T-helper 1 cell treated with Interleukin-12 subunit alpha and Interleukin-12 subunit beta and Interleukin-4 antibody, amounts not matched to agents 30 ng/mL and 1 ng/mL, for 36 hours (primary cell): ENCODE measurements around the gene PADI4. TPM values are rescaled to one million over a fixed set of nuclear protein-coding genes. Genes with fewer than 3 reads are reported as not detected.

Experiments used
- intact Hi-C: fragments of 100-400 bp; cut with micrococcal nuclease; formaldehyde crosslinking; loops from one replicate; pipeline ENCODE4 v1.15.1; 2024
- total RNA-seq: library from RNA; stranded (reverse); gene quantifications from 2 replicates; pipeline ENCODE4 v1.2.3, GENCODE V29; 2022

PADI4 gene, protein sequence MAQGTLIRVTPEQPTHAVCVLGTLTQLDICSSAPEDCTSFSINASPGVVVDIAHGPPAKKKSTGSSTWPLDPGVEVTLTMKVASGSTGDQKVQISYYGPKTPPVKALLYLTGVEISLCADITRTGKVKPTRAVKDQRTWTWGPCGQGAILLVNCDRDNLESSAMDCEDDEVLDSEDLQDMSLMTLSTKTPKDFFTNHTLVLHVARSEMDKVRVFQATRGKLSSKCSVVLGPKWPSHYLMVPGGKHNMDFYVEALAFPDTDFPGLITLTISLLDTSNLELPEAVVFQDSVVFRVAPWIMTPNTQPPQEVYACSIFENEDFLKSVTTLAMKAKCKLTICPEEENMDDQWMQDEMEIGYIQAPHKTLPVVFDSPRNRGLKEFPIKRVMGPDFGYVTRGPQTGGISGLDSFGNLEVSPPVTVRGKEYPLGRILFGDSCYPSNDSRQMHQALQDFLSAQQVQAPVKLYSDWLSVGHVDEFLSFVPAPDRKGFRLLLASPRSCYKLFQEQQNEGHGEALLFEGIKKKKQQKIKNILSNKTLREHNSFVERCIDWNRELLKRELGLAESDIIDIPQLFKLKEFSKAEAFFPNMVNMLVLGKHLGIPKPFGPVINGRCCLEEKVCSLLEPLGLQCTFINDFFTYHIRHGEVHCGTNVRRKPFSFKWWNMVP
- total RNA-seq = 0.17 TPM in 1 of 2 replicates, not detected in the other

DNA sequence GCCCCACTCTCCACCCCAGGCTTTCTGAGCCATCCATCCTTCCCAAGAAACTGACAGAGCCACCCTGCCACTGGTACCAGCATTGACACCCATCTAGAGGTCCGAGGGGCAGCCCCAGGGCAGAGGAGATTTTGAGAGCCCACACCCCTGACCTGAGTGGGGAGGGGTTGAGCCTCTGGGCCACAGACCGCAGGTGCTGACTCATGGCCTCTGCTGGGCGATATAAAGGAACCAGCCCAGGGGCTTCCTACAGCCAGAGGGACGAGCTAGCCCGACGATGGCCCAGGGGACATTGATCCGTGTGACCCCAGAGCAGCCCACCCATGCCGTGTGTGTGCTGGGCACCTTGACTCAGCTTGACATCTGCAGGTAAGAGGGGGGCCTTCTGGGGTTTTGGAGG lies at the start of gene PADI4:
TSS of gene PADI4 (plus strand) at position 252 of the 400 bp plus-strand sequence. CDS start at position 278, 26 bp downstream.
- intact Hi-C loops = no loop called here

DNA sequence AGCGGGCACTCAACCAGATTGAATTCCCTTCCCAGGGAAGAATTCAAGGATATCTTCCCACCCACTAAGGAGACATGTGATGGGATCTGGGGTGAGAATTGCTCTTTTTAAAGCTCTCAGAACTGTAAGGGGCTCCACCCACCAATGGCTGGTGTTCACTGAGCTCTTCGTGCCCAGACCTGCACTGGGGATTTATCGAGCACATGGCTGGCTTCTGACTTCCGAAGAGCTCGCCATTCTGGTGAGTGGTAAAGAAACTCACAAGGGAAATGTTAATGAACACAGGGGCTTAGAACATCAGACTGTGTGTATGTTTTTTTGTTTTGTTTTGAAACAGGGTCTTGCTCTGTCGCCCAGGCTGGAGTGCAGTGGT lies 49.3 kb upstream of the PADI4 start:
- intact Hi-C loops = no loop called here

DNA sequence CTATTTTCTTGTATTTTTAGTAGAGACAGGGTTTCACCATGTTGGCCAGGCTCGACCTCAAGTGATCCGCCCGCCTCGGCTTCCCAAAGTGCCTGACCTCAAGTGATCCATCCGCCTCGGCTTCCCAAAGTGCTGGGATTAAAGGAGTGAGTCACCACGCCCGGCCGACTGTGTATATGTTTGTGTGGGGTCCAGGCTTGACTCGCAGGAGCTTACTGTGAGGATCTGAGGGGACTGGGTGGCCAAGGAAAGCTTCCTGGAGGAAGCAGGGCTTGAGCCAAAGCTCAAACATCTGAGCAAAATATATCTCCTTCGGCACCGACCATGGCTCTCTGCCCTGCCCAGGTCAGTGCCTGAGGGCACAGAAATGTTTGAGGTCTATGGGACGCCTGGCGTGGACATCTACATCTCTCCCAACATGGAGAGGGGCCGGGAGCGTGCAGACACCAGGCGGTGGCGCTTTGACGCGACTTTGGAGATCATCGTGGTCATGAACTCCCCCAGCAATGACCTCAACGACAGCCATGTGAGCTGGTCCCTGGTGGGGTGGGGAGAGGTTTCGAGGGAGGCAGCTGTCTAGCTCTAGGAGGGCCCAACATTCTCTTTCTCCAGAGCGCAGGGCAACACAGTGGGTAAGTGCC lies 48.6 kb upstream of the PADI4 start:
- intact Hi-C loops = no loop called here

DNA sequence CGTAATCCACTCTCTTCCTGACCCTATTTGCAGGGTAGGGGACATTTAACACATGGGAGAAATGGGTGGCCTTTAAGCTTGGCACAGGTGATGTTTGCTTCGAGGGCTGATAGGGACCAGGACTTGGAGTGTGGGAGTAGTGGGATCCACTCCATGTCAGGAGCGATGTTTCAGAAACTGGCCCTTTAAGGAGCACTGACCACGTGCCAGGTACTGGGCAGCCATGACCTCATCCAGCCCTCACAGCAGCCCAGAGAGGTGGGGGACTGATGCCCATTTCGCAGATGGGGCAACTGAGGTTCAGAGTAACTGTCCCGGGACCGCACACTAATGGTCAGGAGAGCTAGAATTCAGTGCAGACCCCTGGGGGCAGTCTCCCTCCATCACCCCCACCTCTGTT lies 47.7 kb upstream of the PADI4 start:
- intact Hi-C loops = no loop called here

DNA sequence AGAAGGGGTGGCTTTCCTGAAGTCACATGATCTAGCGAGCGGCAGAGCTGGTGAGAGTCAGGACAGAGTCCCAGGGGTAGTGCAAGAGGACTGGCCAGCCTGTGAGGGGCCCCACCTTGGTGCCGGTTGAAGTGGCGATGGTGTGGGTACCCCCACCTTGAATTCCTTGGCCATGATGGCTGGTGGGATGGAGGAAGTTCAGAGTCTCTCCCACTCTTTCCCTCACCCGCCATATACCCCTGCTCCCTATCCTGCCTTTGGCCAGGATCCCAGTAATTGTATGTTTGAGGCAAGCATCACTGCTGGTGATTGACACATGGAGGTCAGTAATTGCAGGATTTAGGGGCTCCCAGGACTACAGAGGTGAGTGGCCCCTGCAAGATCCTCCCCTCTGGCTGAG lies 47.3 kb upstream of the PADI4 start:
- intact Hi-C loops = no loop called here

DNA sequence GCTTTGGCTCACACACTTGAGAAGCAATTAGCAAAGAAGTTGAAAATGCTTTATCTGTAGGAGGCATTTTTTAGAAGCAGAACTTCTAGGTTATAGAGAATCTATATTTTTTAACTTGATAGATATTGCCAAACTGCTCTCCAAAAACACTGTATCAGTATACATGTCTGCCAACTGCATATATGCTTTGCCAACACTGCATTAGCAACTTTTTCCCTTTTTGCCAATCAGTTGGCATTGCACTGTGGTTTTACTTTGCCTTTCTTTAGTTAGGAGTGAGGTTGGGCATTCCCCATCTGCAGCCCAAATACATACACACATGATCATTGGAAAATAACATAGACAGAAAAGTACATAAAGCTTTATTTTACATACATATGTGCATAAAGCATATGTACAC lies 44.1 kb upstream of the PADI4 start:
- intact Hi-C loops = no loop called here

DNA sequence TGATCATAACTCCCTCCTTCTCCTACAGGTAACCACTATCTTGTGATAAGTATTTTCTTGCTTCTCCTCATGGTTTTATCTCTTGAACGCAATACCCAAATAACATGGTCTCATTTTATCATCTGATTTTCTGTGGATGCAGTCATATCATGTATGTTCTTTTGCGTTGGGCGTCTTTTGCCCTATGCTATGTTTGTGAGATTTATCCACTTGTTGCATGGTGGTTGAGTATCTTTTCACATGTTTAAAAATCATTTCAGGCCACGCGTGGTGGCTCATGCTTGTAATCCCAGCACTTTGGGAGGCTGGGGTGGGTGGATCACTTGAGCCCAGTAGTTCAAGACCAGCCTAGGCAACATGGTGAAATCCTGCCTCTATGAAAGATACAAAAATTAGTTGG lies 43.5 kb upstream of the PADI4 start:
- intact Hi-C loops = no loop called here

DNA sequence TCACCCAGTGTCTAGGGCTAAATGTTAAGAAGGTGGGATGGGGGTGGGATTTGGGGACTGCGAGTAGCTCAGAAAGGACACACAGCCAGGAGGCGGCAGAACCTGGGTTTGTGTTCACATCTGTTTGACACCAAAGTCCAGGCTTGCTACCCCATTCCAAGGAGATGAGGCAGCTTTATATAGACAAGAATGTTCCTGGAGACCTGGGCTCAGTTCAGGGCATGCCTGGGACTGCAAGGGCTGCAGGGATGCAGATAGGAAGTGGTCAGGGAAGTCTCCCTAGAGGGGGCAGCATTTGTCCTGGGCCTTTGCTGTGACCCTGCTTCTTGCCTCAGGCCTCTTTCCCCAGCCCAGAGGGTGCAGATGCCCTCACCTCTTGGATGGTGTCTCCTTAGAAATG lies 42.8 kb upstream of the PADI4 start:
- intact Hi-C loops = no loop called here

DNA sequence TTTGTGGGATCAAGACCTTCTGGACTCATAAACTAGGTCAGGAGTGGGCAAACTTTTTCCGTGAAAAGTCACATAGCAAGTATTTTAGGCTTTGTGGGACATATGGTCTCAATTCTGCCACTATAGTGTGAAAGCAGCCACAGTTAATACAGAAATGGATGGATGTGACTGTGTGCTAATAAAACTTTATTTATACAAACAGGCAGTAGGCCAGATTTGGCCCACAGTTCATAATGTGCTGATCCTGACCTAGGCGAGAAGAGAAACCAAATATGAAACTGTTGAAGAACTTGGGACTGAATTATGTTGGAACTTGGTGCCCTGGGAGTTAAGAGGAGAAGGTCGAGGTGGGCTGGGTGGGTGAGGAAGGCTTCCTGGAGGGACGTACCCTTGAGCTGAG lies 42.0 kb upstream of the PADI4 start:
- intact Hi-C loops = no loop called here

DNA sequence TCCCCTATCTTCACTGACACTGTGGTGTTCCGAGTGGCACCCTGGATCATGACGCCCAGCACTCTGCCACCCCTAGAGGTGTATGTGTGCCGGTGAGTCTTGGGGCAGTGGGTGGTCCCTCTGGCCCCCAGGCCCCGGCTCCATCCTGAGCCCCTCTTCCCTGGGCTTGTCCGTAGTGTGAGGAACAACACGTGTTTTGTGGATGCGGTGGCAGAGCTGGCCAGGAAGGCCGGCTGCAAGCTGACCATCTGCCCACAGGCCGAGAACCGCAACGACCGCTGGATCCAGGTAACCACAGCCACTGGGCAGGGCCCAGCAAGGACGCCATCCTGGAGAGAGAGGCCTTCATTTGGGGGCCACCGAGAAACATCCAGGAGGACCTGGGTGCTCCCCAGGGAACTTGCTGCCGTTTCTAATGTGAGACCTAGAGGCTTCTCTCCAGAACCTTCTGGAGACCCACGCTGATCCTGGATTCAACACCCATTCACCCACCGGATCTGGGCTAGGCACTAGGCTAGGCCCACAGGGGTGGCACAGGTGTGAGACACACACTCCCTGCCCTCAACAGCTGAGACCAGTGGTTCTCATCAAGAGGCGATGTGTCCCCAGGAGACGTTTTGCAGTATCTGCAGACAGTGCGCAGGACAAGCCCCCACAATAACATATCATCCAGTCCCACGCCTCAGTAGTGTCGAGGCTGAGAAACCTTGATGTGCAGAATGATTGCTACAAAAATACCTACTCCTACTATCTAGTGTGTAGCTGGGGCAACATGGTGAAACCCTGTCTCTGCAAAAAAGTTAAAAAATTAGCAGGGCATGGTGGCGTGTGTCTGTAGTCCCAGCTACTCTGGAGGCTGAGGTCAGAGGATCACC lies 36.9 kb upstream of the PADI4 start:
- intact Hi-C loops = no loop called here

DNA sequence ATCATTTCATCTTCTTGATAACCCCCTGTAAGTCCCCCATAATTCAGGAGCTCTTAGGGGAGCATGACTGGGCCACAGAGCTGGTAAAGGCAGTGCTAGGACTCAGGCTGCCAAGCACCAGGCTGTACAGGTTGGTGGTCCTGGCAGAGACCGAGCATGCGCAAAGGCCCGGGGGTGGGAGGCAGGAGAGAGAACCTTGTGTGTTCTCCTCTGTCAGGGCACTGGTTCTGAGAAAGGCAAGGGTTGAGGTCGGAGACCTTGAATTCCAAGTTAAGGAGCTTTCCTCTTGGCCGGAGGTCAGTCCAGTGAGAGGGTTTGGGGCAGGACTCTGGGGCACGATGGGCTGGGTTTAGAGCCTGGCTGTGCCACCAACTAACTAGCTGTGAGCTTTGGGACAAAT lies 35.9 kb upstream of the PADI4 start:
- intact Hi-C loops = no loop called here

DNA sequence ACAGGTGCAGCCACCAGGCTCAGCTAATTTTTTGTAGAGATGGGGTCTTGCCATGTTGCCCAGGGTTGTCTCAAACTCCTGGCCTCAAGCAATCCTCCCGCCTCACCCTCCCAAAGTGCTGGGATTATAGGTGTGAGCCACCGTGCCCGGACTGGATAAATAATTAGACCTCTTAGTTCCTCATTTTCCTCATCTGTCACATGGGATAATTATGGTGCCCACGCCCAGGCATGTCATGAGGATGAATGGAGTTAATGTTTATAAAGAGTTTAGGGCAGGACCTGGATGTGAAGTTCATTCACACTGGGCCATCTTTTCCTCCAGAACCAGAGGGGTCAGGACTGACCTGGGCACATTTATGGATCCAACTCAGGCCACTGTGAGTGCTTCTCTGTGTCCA lies 35.4 kb upstream of the PADI4 start:
- intact Hi-C loops = no loop called here

DNA sequence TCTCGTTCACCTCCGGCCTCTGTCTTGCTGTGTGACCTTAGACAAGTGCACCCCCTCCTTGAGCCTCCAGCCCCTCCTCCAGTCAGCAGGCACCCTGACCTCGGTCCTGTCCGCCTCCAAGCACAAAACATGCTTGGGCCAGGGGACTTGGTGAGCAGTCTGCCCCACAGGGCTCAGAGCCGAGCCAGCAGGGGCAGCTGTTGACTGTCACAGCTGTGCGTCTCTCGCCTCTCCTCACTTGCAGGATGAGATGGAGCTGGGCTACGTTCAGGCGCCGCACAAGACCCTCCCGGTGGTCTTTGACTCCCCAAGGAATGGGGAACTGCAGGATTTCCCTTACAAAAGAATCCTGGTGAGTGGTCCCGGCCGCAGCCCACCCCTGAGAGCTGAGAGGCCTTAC lies 34.9 kb upstream of the PADI4 start:
- intact Hi-C loops = no loop called here

DNA sequence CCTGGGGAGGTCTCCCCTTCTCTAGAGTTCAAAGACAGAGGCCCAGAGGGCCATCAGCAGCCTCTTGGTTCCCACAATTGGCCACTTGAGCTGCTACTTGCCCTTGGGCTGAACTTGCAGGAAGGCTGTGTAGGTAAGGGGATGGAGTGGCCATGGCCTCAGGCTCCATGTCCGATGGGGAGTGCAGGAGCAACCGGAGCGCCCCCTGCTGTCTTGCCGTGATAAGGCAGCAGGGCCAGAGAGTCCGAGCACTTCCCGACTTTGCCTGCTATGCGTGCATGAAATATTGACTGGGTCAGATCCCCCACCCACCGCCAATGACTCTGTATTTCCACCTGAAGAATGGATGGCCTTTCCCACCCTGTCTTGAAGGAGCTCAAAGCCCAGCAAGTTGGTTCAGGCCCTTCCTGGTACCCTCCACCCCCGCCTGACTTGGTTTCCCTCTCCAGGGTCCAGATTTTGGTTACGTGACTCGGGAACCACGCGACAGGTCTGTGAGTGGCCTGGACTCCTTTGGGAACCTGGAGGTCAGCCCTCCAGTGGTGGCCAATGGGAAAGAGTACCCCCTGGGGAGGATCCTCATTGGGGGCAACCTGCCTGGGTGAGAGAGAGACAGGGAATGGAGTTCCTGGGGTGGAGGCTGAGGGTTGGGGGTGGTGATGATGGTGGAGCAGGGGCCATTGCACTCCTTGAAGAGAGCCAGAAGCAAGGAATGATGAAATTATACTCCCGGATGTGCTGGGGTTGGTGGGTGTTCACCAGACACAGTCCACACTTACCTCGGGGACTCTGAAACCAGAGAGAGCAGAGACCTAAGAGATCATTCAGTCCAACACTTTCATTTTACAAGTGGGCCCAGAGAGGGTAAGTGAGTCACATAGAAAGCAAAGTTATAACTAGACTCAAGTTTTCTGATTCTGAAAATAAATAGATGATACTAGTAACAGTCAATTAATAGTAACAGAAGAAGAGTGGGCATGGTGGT lies 33.5 kb upstream of the PADI4 start:
- intact Hi-C loops = no loop called here

DNA sequence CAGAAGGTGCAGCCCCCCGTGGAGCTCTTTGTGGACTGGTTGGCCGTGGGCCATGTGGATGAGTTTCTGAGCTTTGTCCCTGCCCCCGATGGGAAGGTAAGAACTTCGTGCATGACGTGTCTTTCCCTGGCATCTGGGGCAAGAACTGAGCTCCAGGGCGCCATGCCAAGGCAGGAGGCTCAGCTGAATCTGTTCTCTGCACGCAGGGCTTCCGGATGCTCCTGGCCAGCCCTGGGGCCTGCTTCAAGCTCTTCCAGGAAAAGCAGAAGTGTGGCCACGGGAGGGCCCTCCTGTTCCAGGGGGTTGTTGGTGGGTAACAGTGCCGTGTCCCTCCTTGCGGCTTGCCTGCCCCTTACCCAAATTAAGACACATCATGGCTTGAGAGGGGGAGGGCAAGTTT lies 31.4 kb upstream of the PADI4 start:
- intact Hi-C loops = no loop called here

DNA sequence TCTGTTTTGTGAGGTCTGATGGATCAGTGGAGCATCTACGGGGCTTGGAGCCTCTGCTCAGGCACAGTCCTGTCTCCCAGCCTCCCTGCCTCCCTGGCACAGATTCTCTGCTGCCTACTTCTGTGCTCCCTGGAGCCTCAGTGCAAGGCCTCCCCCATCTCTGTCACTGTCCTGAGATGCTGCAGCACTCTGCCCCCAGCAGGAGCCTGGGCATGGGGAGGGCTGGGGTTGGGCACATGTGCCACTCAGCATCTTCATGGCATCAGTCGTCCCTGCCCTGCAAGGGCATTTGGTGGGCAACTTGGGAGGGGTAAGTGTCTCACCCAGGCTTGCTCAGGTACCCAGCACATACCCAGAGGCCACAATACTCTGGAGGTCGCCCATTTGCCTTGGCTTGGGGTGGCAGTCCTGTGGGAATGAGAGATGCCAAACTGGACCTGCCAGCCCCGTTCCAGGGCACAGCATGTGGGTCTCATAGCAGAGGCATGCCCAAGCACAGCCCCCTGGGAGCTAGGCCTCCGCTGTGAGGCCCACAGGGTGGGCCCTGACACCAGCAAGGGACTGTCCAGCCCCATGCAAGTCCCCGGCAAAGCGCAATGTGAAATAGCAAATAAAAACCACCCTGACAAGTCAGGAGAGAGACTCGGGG lies 30.4 kb upstream of the PADI4 start:
- intact Hi-C loops = no loop called here

DNA sequence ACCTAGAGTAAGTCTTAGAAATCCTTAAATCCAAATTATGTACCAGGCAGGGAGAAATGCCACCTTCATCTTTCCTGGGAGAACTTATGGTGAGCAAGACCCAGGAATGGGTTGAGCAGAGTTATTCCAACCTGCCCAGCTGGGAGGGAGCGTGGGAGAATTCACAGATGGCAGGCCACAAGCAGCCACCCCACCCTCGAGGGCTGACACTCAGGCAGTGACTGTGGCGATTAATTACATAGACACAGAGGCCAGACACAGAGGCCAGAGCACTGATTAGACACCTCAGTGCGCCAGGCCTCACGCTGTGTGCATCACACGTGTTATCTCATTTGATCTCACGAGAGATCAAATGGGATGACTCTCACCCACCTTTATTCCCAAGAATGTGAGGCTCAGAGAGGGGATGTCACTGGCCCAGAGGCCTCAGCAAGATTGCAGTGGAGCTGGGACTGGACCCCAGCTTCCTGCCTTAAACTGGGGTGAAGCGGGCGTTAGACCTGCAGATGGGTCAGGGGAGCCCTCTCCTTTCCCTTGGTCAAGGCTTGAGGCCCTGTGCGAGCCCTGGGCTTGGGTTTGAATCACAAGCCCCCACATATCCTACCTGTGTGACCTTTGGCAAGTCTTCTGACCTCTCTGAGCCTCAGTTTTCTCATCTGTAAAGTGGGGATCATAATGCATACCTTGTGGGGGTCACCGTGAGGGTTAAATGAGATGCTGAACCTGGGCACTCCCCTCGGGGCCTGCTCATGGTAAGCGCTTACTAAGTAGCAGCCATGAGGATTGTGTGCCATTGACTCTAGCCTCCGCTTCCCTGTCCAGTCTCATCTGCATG lies 28.8 kb upstream of the PADI4 start:
- intact Hi-C loops = no loop called here

DNA sequence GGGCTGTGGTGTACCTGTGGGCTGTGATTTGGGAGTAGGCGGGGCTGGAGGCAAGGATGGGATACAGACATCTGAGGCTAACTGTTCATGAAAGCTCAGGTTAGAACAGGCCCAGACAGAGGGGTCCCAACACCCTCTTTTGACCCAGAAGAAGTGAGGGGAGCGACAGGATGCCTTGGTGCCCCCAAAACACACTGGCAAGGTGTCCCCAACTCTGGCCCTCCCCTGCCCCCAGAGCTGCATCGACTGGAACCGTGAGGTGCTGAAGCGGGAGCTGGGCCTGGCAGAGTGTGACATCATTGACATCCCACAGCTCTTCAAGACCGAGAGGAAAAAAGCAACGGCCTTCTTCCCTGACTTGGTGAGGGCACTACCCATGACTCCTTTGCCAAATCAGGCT lies 27.6 kb upstream of the PADI4 start:
- intact Hi-C loops = no loop called here

DNA sequence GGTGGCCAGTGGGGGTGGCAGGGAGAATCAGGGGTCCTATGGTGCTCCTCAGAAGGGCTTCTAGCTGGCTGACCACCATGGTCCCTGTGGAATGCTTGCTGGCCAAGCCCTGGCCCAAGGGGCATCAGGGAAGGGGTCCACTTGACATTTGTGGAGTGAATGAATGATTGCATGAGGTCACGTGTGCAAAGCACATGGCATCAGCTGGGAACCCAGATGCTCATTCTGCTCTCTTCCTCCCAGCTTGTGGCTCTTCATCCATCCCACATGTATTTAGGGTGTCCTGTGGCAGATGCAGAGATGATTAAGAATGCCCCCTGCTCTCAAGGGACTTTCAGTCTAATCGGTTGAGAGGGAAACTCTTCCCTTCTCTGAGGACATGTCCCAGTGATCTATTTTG lies 27.1 kb upstream of the PADI4 start:
- intact Hi-C loops = no loop called here
